Keratinocyte (primary cell): ENCODE data around the gene ATP11B.

ENCODE experiments used
- EZH2 ChIP-seq: IDR thresholded peaks from one replicate; pipeline ENCODE4 v1.6.1; 2012; ENCODE audit warnings: inconsistent platforms, mild to moderate bottlenecking, low read length, moderate library complexity
- TF ChIP-seq, protein P1 (sequence below), 3 experiments: IDR thresholded peaks in 1 of 3; conservative IDR thresholded peaks in 1 of 3; optimal IDR thresholded peaks in 1 of 3; 2 replicates in 2 of 3; 3 replicates in 1 of 3; pipeline versions ENCODE3 to v1.5.1; 2011; ENCODE audit warnings: low read length in 3 of 3, mild to moderate bottlenecking in 3 of 3, moderate library complexity in 2 of 3, control low read depth in 1 of 3, inconsistent platforms in 1 of 3; ENCODE audit not compliant: insufficient read depth in 2 of 3; ENCODE audit errors: extremely low read depth in 1 of 3

DNA sequence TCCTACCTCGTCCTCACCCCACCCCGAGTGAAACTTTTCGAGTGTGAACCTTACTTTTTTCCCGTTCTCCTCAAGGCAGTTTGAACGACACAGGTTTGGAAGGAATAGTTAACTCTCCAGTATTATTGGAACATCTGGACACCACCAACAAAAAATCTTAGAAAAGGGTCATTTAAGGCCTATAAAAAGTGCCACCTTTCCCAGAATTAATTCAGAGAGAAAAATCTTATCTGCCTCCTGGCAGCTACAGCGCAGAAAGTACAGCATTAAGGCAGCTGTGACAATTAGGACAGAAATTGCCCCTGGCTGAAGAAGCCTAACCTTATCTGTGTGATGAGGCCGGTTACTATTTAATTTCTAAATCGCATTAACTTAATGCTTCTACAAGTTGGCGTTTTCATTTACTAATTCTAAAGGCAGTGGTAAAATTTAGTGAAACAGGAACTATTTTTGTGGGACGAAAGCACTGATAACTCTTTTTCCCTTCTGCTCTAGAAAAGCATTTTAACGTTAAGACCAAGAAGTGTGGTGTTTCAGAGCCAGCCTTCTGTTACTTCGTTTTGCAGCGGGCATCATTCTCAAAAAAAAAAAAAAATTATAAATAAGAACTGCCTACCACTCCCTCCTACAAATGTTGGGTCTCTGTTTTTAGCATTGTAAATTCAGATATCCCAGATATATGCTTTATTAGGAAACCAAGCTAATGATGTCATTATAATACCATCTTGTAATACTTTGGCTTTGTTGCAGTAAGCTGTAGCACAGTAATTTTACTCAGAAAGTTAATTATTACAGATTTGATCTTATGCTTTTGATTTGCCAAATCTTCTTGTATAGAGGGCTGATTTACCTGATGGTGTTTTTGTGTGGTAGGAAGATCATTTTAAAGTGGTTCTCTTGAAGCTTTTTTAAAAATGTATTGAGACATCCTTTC, 1.4 kb downstream of the ATP11B start:
- TF ChIP-seq, protein P1, sequence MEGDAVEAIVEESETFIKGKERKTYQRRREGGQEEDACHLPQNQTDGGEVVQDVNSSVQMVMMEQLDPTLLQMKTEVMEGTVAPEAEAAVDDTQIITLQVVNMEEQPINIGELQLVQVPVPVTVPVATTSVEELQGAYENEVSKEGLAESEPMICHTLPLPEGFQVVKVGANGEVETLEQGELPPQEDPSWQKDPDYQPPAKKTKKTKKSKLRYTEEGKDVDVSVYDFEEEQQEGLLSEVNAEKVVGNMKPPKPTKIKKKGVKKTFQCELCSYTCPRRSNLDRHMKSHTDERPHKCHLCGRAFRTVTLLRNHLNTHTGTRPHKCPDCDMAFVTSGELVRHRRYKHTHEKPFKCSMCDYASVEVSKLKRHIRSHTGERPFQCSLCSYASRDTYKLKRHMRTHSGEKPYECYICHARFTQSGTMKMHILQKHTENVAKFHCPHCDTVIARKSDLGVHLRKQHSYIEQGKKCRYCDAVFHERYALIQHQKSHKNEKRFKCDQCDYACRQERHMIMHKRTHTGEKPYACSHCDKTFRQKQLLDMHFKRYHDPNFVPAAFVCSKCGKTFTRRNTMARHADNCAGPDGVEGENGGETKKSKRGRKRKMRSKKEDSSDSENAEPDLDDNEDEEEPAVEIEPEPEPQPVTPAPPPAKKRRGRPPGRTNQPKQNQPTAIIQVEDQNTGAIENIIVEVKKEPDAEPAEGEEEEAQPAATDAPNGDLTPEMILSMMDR (optimal IDR thresholded peaks at IDR 0.05 in 1 of 3, IDR thresholded peaks at IDR 0.05 in 1 of 3, conservative IDR thresholded peaks at IDR 0.05 in 1 of 3; ENCODE audit: extremely low read depth in 1 of 3, insufficient read depth in 2 of 3, low read length in 3 of 3) = no peak
- TF ChIP-seq EZH2 = no peak
